Memory B cell (primary cell): Measurements from ENCODE around the gene ZBTB7A.

ENCODE experiments used
- ATAC-seq: fragments of 150-1000 bp; cut with Tn5 transposase; 2 replicates; pipeline ENCODE4 v1.10.0; 2021; ENCODE audit warnings: low read depth, mild to moderate bottlenecking, moderate library complexity
- DNase-seq, 2 donors: peaks; one replicate each; pipeline ENCODE4 v3.0.0; 2022; ENCODE audit warnings: low spot score in 2 of 2
- H3K27ac Mint-ChIP-seq: one replicate; pipeline ENCODE4 v1.8.0; 2022; ENCODE audit warnings: mild to moderate bottlenecking, moderate library complexity, mixed read lengths
- H3K27me3 Mint-ChIP-seq: one replicate; pipeline ENCODE4 v1.8.0; 2022; ENCODE audit warnings: mixed read lengths
- H3K36me3 Mint-ChIP-seq: one replicate; pipeline ENCODE4 v1.8.0; 2022; ENCODE audit warnings: mild to moderate bottlenecking, mixed read lengths
- H3K4me1 Mint-ChIP-seq: one replicate; pipeline ENCODE4 v1.8.0; 2022; ENCODE audit warnings: mixed read lengths
- H3K4me3 Mint-ChIP-seq: one replicate; pipeline ENCODE4 v1.8.0; 2022; ENCODE audit warnings: mild to moderate bottlenecking, moderate library complexity, mixed read lengths
- H3K9me3 Mint-ChIP-seq: one replicate; pipeline ENCODE4 v1.8.0; 2022; ENCODE audit warnings: mixed read lengths

Gene ZBTB7A

DNA sequence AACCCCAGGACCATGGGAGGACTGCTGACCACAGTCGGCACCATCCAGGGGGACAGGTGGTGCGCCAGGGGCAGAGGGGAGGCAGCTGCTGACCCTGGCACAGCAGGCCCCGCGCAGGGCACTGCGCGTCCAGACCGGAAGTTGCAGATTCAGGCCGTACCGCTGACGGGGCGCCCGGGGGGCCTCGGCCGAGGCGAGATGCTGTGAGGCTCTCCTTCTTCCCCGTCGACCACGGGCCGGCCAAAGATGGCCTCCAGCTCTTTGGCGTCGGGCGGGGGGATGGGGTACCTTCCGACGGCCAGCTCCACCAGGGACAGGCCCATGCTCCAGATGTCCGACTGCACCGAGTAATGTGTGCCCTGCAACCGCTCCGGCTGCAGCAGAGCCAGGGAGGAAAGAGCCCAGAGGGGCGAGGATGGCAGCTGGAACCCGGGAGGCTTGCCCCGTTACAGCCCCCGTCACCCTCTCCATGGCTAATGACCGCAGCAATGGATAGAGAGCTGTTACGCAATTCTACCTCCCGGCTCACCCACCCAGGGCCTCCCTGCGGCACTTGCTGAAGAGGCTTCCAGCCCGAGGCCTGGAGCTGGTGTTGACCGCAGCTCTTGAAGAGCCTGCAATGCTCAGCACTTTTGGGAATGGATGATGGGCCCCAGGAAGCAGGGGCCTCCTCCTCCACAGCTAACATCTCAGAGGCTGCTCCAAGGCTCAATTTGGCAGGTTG, 32.5 kb upstream of the ZBTB7A start:
- Mint-ChIP-seq H3K27me3 (no peaks in the 10 kb centered on the region), H3K4me1 (no peaks in the 10 kb centered on the region), H3K4me3 (no peak overlapping the region), H3K27ac (no peak overlapping the region), H3K9me3 (no peaks in the 10 kb centered on the region), H3K36me3 (peaks cover 11% of the 10 kb centered on the region)
- no peak for ATAC-seq
- no peak for DNase-seq

DNA sequence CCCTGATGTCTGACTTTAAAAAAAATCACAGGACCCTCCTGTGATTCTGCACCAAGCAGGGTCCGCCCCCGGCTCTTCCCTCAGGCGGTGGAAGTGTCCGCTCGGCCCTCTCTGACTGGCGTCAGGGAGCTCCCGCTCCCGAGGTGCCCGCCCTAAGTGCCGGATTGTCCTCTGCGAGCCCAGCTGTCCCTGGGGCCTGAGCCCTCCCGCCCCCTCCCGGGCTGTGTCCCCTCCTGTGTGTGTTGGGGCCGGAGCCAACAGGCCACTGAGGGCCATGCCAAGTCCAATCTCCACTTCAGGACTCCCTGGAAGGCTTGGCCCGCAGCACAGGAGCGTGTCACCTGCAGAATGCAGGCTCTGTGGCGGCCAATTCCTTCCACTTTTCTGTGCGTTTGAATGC, 31.8 kb upstream of the ZBTB7A start:
- no peak overlapping the region for H3K4me3 Mint-ChIP-seq
- H3K27me3 Mint-ChIP-seq = no peaks in the 10 kb centered on the region
- no peak for ATAC-seq

DNA sequence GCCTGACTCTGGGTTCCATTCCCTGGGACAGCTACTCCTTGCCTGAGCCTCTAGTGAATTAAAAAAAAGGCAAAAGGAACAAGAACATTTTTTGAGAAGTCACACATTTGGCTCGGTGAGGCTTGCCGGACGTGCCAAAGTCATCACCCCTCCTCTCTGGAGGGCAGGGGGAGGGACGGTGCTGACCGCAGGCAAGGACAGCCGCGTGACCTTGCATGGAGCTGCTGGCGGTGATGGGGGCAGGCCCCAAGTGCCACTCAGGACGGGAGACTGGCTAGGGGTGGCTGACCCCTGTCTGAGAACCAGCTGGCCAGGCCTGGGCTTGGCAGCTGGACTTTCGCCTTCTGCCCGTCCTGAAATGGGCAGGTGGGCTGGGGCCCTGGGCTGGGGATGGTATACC, 30.8 kb upstream of the ZBTB7A start:
- no peaks in the 10 kb centered on the region for H3K4me1 Mint-ChIP-seq
- H3K27ac Mint-ChIP-seq = no peak overlapping the region
- ATAC-seq (no peak), DNase-seq (no peak)
- no peaks in the 10 kb centered on the region for H3K9me3 Mint-ChIP-seq
- peaks cover 15% of the 10 kb centered on the region for H3K36me3 Mint-ChIP-seq
- no peak overlapping the region for H3K4me3 Mint-ChIP-seq
- H3K27me3 Mint-ChIP-seq = no peaks in the 10 kb centered on the region

More for the DNA sequence above, 31.8 kb upstream of the ZBTB7A start:
- no peak for DNase-seq
- Mint-ChIP-seq H3K9me3 (no peaks in the 10 kb centered on the region), H3K27ac (no peak overlapping the region), H3K4me1 (no peaks in the 10 kb centered on the region), H3K36me3 (peaks cover 15% of the 10 kb centered on the region)

DNA sequence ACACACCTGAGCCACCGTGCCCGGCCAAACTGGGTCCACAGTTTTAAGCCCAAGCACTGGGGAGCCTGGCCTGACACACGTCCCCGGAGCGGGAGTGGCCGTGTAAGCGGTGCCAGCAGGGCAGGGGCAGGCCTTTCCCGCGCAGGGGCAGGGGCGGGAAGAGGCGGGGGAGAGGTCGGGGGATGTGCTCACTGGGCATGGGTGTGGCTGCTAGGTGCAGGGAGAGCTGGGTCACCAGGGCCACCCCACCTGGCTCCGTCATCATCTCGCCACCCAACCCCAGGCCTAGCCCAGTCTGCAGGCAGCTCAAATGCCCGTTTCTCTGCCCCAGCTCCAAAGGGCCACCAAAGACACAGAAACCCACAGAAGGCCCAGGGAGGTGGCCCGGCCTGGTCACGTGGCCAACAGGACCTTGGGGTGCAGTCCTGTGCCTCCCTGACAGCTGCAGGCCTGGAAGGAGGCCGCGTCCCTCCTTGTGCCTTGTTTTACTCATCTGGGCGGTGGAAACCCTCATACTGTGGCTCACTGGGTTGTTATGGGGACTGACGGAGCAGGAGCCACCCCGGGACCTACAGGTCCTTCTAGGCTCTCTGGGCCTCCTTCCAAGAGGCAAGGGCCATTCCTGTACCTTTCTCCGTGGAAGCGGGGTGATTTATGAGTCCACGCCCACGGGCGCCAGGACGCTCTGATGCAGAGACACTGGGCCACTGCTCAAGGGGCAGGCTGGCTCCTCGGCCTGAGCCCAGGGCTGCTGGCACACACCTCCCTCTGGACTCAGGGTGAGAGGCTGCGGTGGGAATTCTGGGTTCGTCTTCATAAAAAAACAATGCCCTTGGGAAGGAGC, 29.6 kb upstream of the ZBTB7A start:
- Mint-ChIP-seq H3K27ac (peak overlapping the region; percentile 41), H3K27me3 (no peaks in the 10 kb centered on the region), H3K36me3 (peaks cover 15% of the 10 kb centered on the region), H3K4me3 (no peak overlapping the region), H3K9me3 (no peaks in the 10 kb centered on the region), H3K4me1 (no peaks in the 10 kb centered on the region)
- ATAC-seq (no peak), DNase-seq (no peak)

DNA sequence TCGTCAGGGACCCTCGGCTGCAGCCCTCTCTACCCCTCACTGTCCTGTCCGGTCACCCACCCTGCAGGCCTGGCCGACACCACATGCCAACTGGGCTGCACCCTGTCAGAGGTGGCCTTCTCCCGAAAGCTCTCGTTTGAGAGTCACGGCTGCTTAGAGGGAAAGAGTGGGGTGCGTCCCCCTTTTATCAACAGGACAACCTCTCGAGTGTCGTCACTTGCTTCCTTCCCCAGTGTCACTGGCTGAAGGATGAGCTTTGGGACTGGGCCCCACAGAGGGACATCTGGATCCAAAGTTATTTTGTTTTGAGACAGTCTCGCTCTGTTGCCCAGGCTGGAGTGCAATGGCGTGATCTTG, 28.8 kb upstream of the ZBTB7A start:
- H3K27me3 Mint-ChIP-seq = no peaks in the 10 kb centered on the region
- no peak overlapping the region for H3K4me3 Mint-ChIP-seq
- ATAC-seq = no peak
- no peaks in the 10 kb centered on the region for H3K4me1 Mint-ChIP-seq
- H3K36me3 Mint-ChIP-seq = peaks cover 11% of the 10 kb centered on the region
- no peak for DNase-seq
- no peaks in the 10 kb centered on the region for H3K9me3 Mint-ChIP-seq
- H3K27ac Mint-ChIP-seq = no peak overlapping the region

DNA sequence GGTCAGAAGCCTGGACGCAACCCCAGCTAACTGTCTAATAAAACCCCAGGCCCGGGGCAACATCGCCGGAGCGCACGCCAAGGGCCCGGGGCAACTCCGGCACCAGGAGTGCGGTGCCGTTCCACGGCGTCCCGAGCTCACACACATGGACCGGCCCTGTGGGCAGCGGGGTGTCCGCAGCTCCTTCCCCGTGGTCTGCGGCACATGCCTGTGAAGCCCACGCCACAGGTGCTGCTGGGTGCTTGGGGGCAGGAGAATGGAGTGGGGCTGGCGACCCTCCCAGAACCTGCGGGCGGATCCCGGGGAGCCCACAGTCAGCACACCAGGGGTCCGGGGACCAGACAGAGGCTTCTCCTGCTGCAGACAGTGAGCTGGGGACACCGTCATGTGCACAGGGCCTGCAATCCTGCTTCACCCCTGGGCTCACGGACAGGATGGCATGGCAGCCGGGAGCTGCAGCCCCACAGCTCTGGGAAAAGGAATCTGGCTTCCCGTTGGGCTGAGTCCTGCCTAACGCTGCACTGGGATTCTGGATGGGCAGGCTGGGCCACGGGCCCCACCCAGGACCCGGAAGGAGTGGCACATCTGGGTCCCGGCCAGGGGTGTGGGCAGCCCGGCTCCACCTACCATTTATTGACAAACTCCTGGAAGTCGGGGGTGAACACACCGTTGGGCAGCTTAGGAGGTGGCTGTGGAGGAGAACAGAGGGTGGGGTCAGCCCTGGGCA, 28.2 kb upstream of the ZBTB7A start:
- Mint-ChIP-seq H3K4me3 (no peak overlapping the region), H3K9me3 (no peaks in the 10 kb centered on the region), H3K27ac (no peak overlapping the region), H3K4me1 (no peaks in the 10 kb centered on the region), H3K27me3 (no peaks in the 10 kb centered on the region), H3K36me3 (peaks cover 9% of the 10 kb centered on the region)
- ATAC-seq (no peak), DNase-seq (no peak)

DNA sequence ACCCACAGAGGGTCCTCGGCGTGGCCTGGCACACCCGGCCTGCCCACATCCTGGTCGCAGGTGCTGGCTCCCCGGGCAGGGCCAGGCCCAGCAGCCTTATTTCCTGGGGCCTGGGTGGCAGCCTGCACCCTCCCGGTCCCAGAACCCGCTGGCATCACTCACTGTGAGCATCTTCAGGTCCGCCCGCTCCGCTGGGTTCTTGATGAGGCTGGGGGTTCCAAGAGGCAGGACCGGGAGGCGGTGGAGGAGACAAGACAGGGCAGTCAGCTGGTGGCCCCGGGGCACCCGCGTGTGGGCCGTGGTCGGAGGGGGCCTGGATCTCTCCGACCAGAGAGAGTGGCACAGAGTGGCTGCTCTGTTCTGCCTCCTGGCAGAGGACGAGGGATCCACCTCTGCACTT, 27.6 kb upstream of the ZBTB7A start:
- Mint-ChIP-seq H3K36me3 (peaks cover 10% of the 10 kb centered on the region), H3K4me1 (no peaks in the 10 kb centered on the region), H3K4me3 (no peak overlapping the region), H3K27me3 (no peaks in the 10 kb centered on the region), H3K27ac (no peak overlapping the region), H3K9me3 (no peaks in the 10 kb centered on the region)
- ATAC-seq (no peak), DNase-seq (no peak)

DNA sequence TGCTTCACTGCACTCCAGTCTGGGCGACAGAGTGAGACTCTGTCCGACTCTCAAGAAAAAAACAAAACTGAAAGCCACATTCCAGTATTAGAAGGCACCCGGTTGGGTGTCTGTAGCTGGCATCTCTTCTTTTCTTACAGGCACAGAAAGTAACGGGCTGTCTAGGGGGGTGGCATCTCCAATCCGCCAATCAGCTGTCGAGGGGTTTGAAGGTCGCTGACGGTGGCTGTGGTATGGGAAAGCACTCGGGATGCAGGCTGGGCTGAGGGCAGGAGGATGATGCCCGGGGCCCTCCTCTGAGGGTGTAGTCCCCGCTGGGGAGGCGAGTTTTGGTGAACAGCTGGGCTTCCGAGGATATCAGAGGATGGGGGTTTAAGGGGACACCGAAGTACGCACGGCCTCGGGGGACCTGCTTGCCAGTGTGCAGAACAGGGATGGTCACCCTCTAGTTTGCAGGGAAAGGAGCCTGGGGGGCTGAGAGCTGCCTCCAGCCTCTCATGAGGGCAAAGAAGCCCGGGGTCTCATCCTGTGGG, 27.0 kb upstream of the ZBTB7A start:
- DNase-seq (no peak), ATAC-seq (no peak)
- Mint-ChIP-seq H3K27me3 (no peaks in the 10 kb centered on the region), H3K36me3 (peaks cover 10% of the 10 kb centered on the region), H3K4me1 (no peaks in the 10 kb centered on the region), H3K27ac (no peak overlapping the region), H3K9me3 (no peaks in the 10 kb centered on the region), H3K4me3 (no peak overlapping the region)

DNA sequence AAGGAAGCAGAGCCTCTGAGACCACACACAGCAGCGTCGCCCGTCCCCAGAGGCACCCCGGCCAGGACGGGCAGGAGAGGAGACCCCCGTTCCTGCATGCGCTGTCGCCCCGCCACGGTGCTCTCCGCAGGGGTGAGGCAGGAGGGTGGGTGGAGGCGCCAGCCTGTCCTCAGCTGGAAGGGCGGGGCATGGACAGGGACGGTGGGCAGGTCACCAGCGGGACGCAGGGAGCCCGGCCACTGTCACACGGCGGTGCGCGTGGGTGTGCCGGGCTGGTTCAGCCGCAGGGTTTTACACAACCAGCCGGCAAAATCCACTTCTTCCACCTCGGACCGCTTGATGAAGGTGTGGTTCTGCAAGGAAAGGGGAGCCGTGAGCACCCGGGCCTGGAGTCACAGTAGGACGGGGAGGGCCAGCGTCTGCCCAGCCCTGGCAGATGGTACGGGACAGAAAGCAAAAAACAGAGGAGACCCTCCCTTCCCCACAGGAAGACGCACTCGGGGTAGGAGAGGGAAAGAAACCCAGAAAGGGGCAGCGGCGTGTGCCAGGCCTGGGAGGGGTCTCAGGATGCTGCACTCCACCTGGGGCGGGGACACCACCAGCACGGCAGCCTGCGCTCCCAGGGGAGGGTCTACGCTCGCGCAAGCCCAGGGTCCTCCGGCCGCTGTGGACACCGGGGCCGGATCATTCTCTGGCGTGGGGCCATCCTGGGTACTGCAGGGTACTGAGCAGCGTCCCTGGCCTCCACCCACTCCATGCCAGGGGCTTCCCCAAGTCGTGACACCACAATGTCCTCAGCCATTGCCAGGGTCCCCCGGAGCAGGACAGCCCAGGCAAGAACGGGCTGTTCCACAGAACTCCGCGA, 23.9 kb upstream of the ZBTB7A start:
- H3K27ac Mint-ChIP-seq = no peak overlapping the region
- DNase-seq (no peak), ATAC-seq (no peak)
- H3K4me1 Mint-ChIP-seq = no peaks in the 10 kb centered on the region
- H3K4me3 Mint-ChIP-seq = no peak overlapping the region
- H3K27me3 Mint-ChIP-seq = no peaks in the 10 kb centered on the region
- H3K36me3 Mint-ChIP-seq = peaks cover 6% of the 10 kb centered on the region
- no peaks in the 10 kb centered on the region for H3K9me3 Mint-ChIP-seq

DNA sequence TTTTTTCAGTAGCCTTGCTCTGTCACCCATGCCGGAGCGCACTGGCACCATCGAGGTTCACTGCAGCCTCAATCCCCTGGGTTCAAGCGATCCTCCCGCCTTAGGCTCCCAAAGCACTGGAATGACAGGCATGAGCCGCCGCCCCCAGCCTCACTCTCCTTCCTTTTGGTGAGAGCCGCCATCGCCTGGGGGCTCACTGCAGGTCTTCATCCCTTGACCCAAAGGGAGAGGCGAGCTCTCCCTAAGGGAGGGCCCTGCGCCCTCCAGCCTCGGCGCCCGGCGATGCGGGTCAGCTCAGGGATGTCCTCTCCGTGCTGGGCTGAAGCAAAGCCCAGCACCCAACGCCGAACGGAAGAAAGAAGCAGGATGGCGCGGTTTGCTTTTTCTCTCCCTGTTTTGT, 23.2 kb upstream of the ZBTB7A start:
- DNase-seq = no peak
- ATAC-seq = no peak
- H3K4me3 Mint-ChIP-seq = no peak overlapping the region
- no peaks in the 10 kb centered on the region for H3K27me3 Mint-ChIP-seq
- no peak overlapping the region for H3K27ac Mint-ChIP-seq
- no peaks in the 10 kb centered on the region for H3K9me3 Mint-ChIP-seq
- H3K36me3 Mint-ChIP-seq = peaks cover 6% of the 10 kb centered on the region
- H3K4me1 Mint-ChIP-seq = no peaks in the 10 kb centered on the region

DNA sequence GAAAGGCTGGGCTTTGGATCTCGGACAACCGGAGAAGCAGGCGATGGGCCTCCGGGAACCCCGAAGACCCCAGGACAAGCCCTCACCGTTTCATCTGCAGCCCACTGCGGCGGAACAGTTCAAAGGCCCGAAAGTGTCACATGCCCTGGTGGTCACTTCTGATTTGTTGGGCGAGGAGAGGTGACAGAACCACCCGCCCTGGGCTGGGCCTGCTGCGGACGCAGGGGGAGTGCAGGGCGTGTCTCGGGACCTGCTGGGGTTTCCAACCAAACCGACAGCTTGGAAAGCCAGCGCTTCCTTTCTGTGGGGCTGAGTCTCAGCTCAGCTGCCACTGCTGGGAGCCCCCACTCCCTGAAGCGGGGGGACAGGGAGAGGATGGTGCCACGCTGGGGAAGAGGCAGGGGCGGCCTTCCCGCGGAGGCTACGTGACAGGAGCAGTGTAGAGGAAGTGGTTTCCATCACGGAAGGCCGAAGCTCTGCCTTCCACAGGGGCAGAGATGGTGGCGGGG, 22.8 kb upstream of the ZBTB7A start:
- Mint-ChIP-seq H3K4me3 (peak overlapping the region; percentile 43), H3K27me3 (no peaks in the 10 kb centered on the region), H3K4me1 (peaks cover under 1% of the 10 kb centered on the region), H3K36me3 (peaks cover 6% of the 10 kb centered on the region), H3K27ac (peak overlapping the region; percentile 28), H3K9me3 (no peaks in the 10 kb centered on the region)
- ATAC-seq (peak; percentile 23), DNase-seq (no peak)

DNA sequence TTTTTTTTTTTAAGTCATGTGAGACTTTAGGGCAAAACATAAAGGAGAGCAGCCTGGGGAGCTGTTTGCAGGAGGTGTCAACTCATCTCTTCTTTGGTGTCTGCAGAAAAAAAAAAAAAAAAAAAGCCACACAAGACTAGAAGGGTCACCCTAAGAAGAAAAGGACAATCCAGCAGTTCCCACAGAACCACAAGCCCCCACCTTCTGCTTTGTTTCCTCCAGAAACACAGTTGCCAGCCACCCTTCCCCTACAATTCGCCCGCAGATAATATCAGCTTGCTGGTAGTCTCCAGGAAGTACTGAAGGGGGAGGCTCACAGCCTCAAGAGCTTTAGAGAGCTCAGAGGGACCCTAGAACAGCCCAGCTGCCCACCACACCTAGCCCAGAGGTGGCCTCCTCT, 22.3 kb upstream of the ZBTB7A start:
- no peak overlapping the region for H3K4me3 Mint-ChIP-seq
- ATAC-seq = no peak
- peaks cover 6% of the 10 kb centered on the region for H3K36me3 Mint-ChIP-seq
- peaks cover 3% of the 10 kb centered on the region for H3K4me1 Mint-ChIP-seq
- H3K27ac Mint-ChIP-seq = peak overlapping the region; percentile 28
- H3K9me3 Mint-ChIP-seq = no peaks in the 10 kb centered on the region
- H3K27me3 Mint-ChIP-seq = no peaks in the 10 kb centered on the region
- DNase-seq = no peak
